ENCODE results near the gene FOXN3. TPM values are rescaled to one million over a fixed set of nuclear protein-coding genes. Genes with fewer than 3 reads are reported as not detected.
A peak's percentile ranks its signal among the peaks of the same experiment; 100 is the strongest.

The FOXN3 gene
- total RNA-seq, 1 experiment from 2014 or later: 21.0 TPM

GRCh38 chr14:89364316-89364715, 52.7 kb downstream of the FOXN3 start:
- DNase-seq (ENCODE audit: low read depth): no peak

DNA sequence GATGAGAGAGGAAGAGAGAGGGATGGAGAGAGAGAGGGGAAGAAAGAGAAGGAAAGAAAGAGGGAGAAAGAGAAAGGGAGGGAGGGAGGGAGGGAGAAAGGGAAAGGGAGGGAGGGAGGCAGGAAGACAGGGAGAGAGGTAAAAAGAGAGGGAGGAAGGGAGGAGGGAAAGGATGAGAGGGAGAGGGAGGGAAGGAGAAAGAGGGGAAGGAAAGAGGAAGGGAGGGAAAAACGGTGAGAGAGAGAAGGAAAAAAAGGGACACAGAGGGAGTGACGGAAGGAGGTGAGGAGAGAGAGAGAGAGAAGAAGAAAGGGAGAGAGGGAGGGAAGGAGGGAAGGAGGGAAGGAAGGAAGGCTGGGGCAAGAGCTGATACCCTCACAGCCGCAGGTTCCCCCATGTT, 56.8 kb downstream of the FOXN3 start:
- DNase-seq (ENCODE audit: low read depth): no peak

- DNase-seq (ENCODE audit: low read depth): no peak
Measured at GRCh38 chr14:89359477-89360222, 57.4 kb downstream of the FOXN3 start.

DNA sequence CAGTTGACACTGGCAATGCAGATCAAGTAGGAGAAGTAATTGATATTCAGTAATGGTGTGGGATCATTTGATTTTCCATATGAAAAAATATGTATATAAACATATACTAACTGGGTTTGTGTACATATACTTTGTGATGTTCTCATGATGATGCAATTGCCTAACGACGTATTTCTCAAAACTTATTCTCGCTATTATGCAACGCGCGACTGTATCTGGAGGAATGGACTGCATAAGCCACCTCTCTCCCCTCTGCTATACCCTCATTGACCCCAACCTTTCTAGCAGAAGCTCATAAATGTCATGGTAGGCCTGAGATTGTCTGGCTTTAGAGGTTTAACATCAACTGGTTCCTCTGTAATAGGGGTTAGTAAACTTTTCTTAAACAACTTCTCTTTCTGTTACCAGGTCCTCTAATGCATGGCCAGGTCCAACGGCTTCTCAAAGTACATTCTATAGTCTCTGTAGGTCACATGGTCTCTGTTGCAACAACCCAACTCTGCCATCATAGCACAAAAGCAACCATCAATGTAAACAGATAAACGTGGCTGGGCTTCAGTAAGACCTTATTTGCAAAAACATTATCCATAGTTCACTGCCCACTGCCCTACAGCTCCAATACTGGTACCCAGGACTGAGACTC, 59.3 kb downstream of the FOXN3 start:
- DNase-seq (ENCODE audit: low read depth): no peak

- no peak for DNase-seq (ENCODE audit: low read depth)
Measured at GRCh38 chr14:89356927-89357326, 60.1 kb downstream of the FOXN3 start.

DNA sequence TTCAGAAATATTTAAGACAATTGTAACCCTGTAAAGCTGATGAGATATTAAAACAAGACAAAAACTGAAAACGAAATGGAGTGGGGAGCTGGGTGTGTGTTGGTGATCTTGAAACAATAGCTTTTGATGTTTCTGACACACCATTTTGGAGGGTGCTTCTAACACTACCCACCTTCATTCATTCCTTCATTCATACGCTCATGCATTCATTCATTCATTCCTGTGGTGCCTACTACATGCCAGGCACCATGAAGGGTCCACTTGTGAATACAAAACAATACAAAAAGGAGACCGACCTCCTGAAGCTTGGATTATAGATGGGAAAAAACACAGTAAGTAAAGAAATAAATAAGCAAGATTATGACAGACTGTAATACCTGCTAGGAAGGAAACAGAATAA, 60.5 kb downstream of the FOXN3 start:
- no peak for DNase-seq (ENCODE audit: low read depth)

DNA sequence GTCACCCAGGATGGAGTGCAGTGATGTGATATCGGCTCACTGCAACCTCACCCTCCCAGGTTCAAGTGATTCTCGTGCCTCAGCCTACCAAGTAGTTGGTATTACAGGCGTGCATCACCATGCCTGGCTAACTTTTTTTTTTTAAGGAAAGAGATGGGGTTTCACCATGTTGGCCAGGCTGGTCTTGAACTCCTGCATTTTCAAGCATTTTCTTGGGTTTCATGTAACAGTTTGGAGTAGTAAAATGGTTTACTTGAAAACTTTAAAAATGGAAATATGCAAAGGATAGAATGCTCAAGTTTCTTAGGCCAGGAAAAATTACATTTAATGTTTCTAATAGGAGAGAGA, 63.3 kb downstream of the FOXN3 start:
- DNase-seq (ENCODE audit: low read depth): no peak

DNA sequence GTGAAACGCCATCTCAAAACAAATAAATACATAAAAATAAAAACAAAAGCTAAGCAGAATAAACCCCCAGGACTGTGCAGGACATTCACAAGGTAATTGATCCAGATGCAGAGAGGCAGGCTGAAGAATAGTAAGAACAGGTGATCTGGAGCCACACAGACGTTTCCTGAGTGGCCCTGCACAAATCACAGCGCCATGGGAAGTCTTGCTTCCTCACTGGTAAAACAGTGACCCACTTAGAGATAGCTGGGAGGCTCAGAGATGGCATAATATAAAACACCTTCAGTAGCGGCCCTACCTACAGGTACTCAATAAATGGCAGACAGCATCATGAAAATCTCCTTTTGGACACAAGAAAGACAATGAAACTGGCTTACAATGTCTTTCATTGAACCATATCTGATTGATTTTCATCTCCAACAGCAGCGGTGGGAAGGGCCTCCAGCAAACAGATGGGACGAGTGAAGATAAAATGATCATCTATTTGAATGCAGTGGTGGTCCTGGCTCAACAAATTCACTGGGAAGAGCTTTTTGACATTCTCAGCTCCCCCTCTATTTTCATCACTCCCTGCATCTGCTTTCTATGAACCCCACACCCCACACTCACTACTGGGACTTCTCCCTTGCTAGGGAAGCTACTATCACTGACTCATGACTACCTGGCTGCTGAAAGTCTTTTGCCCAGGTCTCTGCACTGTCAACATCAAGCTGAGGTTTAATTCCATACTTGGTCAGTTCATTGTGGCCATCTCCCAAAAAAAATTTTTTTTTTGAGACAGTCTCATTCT, 63.9 kb downstream of the FOXN3 start:
- no peak for DNase-seq (ENCODE audit: low read depth)

DNA sequence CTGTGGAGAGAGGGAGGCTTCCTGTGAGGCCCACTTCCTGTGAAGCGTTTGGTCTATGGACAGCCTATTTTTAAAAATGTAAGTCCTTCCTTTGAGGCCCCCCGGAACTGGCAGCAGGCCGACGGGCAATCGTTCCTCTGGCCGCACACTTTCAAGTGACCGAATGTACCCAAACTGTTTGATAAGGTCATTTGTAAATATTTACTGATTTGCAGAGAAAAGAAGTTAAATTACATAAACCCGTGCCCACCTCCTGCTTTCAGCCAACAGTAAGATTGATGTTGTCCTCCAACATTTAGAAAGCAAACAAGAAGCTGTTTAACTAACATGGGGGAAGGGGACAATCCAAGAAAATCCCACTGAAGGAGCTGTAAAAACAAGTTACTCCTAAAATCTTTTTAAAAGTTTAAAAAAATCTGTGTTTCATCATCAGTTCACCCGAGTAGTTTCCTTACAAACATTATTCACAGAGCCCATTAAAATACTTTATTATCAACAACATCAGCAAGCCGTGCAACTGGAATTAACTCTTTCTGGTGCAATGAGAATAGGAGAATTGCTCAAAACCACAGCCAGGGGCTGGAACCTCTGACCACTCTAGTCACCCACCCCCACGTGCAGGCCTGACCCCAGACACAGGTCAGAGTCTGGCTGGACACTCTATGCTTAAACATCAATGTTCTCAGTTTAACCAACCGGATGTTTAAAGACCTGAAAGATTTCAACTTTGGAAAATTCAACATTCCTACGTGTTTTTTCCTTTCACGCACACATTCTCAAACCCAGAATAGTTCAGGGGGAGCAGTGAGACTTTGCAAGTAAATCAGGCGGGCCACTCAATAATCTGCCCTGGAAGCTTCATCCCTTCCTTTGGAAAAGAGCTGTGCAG, 65.3 kb downstream of the FOXN3 start:
- DNase-seq (ENCODE audit: low read depth): peak; percentile 19

GRCh38 chr14:89351221-89351515, 65.9 kb downstream of the FOXN3 start:
- DNase-seq (ENCODE audit: low read depth): no peak

DNA sequence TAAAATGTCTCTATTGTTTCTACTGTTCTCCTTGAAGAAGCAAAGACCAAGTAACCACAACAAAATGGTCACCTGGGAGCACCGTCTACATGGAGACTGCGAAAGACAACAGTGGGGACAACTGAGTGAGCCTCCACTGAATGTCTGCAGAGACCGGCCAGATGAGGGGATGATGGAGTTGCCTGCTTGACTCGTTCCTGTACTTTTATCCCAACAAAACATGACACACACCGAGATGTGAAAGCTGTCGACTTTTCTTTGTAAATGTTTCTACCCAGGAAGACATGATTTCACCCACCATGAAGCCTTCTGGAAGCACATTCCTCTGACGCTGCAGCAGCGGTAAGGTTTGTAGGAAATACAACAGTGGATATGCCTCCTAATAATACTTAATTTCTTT, 66.9 kb downstream of the FOXN3 start:
- no peak for DNase-seq (ENCODE audit: low read depth)

DNA sequence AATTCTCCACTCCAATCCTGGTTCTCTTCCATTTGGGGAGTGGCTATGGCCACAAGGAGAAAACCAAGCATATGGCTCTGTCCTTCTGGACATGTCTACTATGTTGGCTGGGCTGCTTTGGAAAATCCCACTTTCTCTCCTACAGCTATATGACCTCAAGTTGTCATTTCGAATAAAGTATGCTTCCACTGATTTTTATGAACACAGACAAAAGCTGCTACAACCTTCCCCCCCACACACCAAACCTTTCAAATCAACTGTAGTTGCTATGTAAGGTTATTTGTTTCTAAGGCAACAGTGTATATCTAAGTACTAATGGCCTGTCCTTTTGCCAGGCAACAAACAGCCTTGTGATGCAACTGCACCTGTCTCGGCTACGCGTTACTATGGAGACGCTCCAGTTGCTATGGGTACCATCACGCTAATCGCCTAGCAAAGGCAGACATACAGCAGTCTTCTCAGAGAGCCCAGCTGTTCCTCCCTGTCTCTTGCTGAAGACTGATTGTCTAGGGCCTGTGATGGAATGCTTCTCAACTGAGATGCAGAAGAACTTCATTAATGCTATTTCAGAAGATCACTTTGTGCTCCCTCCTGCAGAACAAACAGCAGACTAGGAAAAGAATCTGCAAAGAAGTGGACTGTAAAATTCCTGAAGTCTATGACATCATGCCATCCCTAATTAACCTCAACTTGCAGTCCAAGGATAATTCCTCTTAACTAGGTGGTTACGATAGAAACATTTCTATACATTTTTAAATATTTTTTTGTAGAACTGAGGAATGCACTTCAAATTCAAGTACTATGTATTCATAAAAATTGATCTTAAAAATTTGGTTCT, 67.6 kb downstream of the FOXN3 start:
- peak; percentile 99 for DNase-seq (ENCODE audit: low read depth)

DNA sequence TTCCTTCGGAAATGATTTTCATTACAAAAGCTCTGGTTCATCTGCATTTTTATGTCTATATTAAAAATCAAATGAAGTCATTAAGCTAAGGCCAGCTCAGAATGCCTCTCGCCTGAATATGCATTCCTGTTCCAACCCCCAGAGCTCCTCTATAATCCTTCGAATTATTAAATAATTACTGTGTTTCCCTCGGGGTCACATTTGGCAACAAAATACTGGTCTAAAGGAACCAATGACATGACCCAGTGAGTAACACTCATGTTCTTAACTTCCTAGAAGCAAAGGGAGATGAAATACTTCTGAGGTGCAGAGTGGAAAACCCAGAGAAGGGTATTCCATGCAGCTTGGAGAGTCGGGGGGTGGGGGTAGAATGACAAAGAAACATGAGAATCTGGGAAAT, 68.3 kb downstream of the FOXN3 start:
- no peak for DNase-seq (ENCODE audit: low read depth)

DNA sequence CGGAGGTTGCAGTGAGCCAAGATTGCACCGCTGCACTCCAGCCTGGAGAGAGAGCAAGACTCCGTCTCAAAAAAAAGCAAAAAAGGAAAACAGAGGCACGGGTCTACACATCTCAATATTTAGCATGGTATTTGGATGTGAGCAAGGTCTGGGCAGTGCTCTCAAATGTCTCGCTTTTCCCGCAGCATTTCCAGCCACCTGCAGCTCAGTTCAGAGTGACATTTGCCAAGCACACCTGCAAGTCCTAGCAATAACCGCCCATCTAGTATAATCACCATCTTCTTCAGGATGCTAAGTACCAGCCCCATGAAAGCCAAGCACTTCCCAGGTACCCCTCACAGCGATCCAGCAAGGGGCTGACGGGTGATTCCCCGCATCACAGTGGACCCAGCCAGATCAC, 69.1 kb downstream of the FOXN3 start:
- no peak for DNase-seq (ENCODE audit: low read depth)

GRCh38 chr14:89344920-89345254, 72.1 kb downstream of the FOXN3 start:
- no peak for DNase-seq (ENCODE audit: low read depth)

DNA sequence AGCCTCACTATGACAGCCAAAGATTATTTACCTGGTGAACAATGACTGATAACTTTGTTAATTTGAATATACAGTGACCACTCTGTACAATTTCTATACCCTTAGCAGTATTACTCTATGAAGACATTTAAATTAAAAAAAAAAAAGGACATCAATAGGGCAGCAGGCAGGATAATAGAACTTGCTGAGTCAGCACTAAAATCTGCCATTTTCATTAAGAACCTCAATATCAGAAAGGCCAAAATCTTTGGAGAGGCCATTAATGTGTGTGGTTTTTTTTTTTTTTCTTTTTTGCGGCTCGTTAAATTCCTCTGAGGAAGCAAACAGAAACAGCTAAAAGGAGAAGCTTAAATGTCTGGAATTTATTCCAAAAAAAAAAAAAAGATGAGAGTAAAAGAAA, 73.7 kb downstream of the FOXN3 start:
- no peak for DNase-seq (ENCODE audit: low read depth)

DNA sequence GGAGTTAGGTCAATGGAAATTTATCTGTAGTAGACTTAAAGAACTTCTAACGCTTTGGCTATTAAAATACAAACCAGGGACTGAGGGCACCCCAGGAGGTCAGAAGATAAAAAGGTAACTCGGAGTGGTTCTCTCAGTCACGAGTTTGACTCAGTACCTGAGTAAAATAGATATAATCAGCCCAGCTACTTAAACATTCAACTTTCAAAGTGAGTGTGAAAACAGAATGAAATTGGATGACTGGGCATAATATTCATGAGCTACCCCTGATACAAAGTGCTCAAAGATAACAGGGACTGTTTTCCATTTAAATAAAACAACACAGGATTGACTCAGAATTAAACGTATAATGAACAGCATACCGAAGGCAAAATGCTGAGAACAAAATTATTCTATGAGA, 75.0 kb downstream of the FOXN3 start:
- DNase-seq (ENCODE audit: low read depth): no peak

DNA sequence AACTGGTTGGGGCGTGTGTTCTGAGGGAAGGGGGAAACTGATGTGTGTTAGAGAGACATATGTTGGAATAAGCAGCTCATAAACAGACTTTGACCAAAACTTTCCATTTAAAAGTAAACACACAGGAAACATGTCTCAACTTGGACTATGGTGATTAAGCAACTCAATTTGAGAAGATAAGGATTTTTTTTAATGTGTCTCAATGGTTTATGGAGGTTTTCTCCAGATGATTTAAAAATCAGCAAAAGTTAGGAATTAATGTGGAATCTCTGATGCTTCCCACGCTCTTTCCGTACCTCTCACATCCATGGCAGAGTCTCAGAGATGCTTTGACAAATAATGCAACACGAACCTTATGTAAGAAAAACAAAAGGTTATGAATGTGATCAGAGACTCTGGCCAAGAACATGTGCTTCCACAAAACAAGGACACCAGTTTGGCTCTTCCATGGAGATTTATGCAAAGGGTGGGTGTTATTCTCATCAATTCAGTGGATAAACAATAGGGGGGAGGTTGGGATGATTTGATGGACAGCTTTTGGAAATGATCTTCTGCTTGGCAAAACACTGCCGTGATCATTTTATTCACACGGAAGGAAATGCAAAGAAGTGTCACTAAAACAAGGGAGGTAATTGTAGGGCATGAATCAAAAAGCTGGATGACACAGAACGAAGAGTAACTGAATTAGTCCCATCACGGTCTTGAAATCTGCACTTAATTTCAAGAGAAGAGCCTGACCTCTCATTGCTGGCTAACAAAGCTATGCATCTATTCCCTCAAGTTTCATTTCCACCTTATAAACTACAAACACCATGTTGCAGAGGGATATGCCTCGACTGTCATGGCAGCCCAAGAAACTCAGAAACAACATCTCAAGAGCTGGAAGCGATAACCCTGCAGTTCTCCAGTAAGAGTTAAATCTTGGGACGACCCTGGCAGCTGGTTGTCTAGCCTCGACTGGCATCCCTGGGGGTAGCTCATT, 76.5 kb downstream of the FOXN3 start:
- no peak for DNase-seq (ENCODE audit: low read depth)

DNA sequence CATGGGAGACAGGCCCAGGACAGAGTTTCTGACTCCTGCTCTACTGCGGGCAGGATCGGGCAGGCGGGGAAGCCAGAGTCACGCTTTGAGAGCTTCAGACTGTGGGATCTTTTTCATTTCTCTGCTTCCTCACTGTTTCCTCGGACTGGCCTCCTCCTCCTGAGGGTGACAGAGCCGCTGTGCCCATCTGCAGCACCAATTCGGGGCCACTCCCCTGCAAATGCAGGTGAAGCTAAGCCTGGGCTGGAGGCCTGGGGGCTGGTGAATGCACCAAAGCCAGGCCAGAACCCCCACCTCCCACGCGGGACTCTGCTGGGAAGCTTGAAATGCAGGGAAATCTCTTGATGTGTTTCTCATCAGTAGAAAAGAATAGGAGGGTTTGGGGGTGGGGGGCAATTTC, 77.5 kb downstream of the FOXN3 start:
- no peak for DNase-seq (ENCODE audit: low read depth)

DNA sequence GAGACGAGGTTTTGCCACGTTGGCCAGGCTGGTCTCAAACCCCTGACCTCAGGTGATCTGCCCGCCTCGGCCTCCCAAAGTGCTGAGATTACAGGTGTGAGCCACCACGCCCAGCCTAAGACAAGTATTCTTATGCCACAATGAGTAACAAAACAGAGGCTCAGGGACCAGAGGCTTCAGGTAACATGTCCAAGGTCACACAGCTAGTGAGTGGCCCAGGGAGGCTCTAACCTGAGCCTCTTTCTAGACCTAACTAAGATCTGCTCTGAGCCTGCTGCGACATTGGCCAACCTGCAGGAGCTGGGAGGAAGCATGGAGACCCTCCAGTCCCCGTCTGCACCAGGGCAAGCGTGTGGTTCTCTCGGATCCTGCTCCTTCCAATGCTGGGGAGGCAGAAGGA, 77.9 kb downstream of the FOXN3 start:
- DNase-seq (ENCODE audit: low read depth): no peak

Data from LHCN-M2 (cell line).